Cardiac muscle cell (in vitro differentiated cells and primary cell): ENCODE measurements around the gene LRGUK. TPM values are rescaled to one million over a fixed set of nuclear protein-coding genes. Genes with fewer than 3 reads are reported as not detected.

ENCODE experiments used
- DNase-seq, 2 donors: peaks; one replicate each; pipeline versions ENCODE4 v3.0.0 to v3.0.0-alpha.2; 2010 to 2017; ENCODE audit warnings: low read depth in 1 of 2, low spot score in 1 of 2
- H3K27ac ChIP-seq: fragments of 200-600 bp; sonication (generic); 2 replicates; pipeline ENCODE4 v1.5.1; 2016
- H3K27me3 ChIP-seq: fragments of 200-600 bp; sonication (generic); 2 replicates; pipeline ENCODE4 v1.6.0; 2016; ENCODE audit warnings: control low read depth
- H3K36me3 ChIP-seq: fragments of 200-600 bp; sonication (generic); 2 replicates; pipeline ENCODE4 v1.5.1; 2016; ENCODE audit warnings: control low read depth
- H3K4me1 ChIP-seq: fragments of 200-600 bp; sonication (generic); 2 replicates; pipeline ENCODE4 v1.8.1; 2017; ENCODE audit warnings: low read depth, mild to moderate bottlenecking, mixed run types
- H3K4me3 ChIP-seq: fragments of 200-600 bp; sonication (generic); 2 replicates; pipeline ENCODE4 v1.5.1; 2016; ENCODE audit warnings: mild to moderate bottlenecking
- H3K9me3 ChIP-seq: fragments of 200-600 bp; sonication (generic); 2 replicates; pipeline ENCODE4 v1.5.1; 2017; ENCODE audit warnings: low read depth, mild to moderate bottlenecking, control low read depth
- CTCF ChIP-seq: IDR thresholded peaks from 2 replicates; pipeline ENCODE4 v1.5.1; 2012; ENCODE audit warnings: low read depth, mild to moderate bottlenecking, low read length
- polyA plus RNA-seq: library from polyadenylated mRNA; unstranded; fragments of >200 nt; fragmentation: Nextera tagmentation; extraction: Ambion mirVana; gene quantifications from 2 replicates; pipeline ENCODE4 v1.2.1, GENCODE V29; 2016
- total RNA-seq: library from RNA; depleted of rRNA; stranded (reverse); fragments of >200 nt; gene quantifications from 2 replicates; pipeline ENCODE4 v1.2.3, GENCODE V29; 2016

LRGUK gene
- total and polyA plus RNA-seq, 2 experiments from 2014 or later = 0.36 TPM; not detected in 1

- Histone ChIP-seq H3K4me3 (no peak overlapping the region), H3K27me3 (no peaks in the 10 kb centered on the region), H3K4me1 (no peaks in the 10 kb centered on the region), H3K36me3 (no peaks in the 10 kb centered on the region), H3K9me3 (no peaks in the 10 kb centered on the region), H3K27ac (no peak overlapping the region)
- no peak for DNase-seq
- no peak for TF ChIP-seq CTCF
Observed at GRCh38 chr7:134186801-134187200, 59.7 kb downstream of the LRGUK start.

DNA sequence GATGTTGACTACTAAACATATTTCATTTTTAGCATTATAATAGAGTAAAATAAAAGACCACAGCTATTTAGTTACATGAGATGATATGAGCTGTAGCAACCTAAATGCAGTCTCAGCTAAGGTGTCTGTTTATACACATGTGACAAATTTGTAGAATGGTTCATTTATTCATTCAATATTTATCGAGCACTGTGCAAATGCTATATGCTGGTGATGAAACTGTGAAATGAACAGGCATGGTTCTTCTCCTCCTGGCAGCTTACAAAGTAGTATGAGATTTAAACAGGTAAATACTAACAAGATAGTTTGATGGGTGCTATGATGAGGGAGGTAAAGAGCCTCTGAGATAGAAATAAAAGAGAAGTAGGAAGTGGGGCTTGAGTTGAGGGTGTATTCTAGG lies 60.8 kb downstream of the LRGUK start:
- Histone ChIP-seq H3K27ac (no peak overlapping the region), H3K9me3 (no peaks in the 10 kb centered on the region), H3K4me1 (no peaks in the 10 kb centered on the region), H3K36me3 (no peaks in the 10 kb centered on the region), H3K4me3 (no peak overlapping the region), H3K27me3 (no peaks in the 10 kb centered on the region)
- TF ChIP-seq CTCF = no peak
- no peak for DNase-seq

- Histone ChIP-seq H3K9me3 (no peaks in the 10 kb centered on the region), H3K4me3 (no peak overlapping the region), H3K27ac (no peak overlapping the region), H3K4me1 (no peaks in the 10 kb centered on the region), H3K36me3 (no peaks in the 10 kb centered on the region), H3K27me3 (no peaks in the 10 kb centered on the region)
- no peak for DNase-seq
- no peak for TF ChIP-seq CTCF
Observed at GRCh38 chr7:134188311-134188710, 61.2 kb downstream of the LRGUK start.

DNA sequence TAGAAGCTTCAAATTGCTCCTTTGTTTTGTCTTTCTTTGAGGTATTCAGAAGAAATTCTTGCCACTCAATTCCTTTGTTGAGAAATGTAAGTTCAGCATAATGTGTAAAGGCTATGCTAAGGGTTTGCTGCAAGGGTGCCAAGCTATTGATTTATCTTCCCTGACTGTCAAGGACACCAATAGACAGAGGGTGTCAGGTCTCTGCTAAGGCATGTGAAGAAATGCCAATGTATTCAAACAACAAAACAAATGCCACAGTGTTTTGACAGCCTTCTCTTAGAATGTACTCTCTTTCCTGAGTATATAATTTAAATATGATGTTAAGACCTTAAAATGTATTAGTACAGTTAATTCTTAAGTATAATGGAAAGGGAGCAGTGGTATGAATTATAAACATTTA lies 62.4 kb downstream of the LRGUK start:
- Histone ChIP-seq H3K4me1 (no peaks in the 10 kb centered on the region), H3K27me3 (no peaks in the 10 kb centered on the region), H3K27ac (no peak overlapping the region), H3K4me3 (no peak overlapping the region), H3K36me3 (no peaks in the 10 kb centered on the region), H3K9me3 (no peaks in the 10 kb centered on the region)
- no peak for TF ChIP-seq CTCF
- no peak for DNase-seq

- Histone ChIP-seq H3K27me3 (no peaks in the 10 kb centered on the region), H3K4me3 (no peak overlapping the region), H3K4me1 (no peaks in the 10 kb centered on the region), H3K27ac (no peak overlapping the region), H3K9me3 (no peaks in the 10 kb centered on the region), H3K36me3 (no peaks in the 10 kb centered on the region)
- no peak for DNase-seq
- TF ChIP-seq CTCF = no peak
Observed at GRCh38 chr7:134191876-134192275, 64.7 kb downstream of the LRGUK start.

DNA sequence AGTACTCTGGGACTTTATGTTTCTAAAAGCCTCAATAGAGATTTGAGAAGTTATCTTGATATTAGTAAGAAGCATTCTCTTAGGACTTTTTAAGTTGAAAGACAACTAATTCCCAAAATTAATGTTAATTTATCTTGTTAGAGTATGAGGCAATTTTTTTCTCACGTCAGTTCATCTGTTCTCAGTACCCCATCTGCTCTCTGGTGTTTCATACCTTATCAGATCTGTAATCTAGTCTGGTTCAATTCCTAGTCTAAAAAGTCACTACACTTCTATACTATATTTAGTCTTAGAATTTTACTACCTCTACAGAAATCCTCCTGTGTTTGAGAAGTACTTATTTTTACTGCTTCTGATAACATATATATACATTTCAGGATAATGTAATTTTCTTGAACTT lies 66.1 kb downstream of the LRGUK start:
- H3K9me3 ChIP-seq = no peaks in the 10 kb centered on the region
- H3K4me3 ChIP-seq = no peak overlapping the region
- H3K27me3 ChIP-seq = no peaks in the 10 kb centered on the region
- no peak for TF ChIP-seq CTCF
- no peak for DNase-seq
- no peaks in the 10 kb centered on the region for H3K36me3 ChIP-seq
- no peak overlapping the region for H3K27ac ChIP-seq
- H3K4me1 ChIP-seq = no peaks in the 10 kb centered on the region
